Central memory CD8-positive, alpha-beta T cell (primary cell): ENCODE measurements around the gene XCR1.
A peak's percentile ranks its signal among the peaks of the same experiment; 100 is the strongest.

Experiments used
- ATAC-seq: fragments of 150-1000 bp; cut with Tn5 transposase; replicated peaks from 2 replicates; pipeline ENCODE4 v1.10.0; 2022; ENCODE audit warnings: mild to moderate bottlenecking, moderate FRiP score, moderate number of reproducible peaks; ENCODE audit not compliant: poor library complexity, severe bottlenecking; ENCODE audit errors: extremely low read depth
- DNase-seq, 2 donors: peaks; one replicate each; pipeline ENCODE4 v3.0.0; 2021; ENCODE audit warnings: low spot score in 2 of 2
- H3K27ac Mint-ChIP-seq: one replicate; pipeline ENCODE4 v1.8.0; 2022; ENCODE audit warnings: low read depth, mild to moderate bottlenecking, moderate library complexity, mixed read lengths
- H3K27me3 Mint-ChIP-seq: one replicate; pipeline ENCODE4 v1.8.0; 2022; ENCODE audit warnings: mixed read lengths
- H3K36me3 Mint-ChIP-seq: one replicate; pipeline ENCODE4 v1.8.0; 2022; ENCODE audit warnings: mild to moderate bottlenecking, moderate library complexity, mixed read lengths; ENCODE audit not compliant: insufficient read depth
- H3K4me1 Mint-ChIP-seq: one replicate; pipeline ENCODE4 v1.8.0; 2022; ENCODE audit warnings: mixed read lengths
- H3K4me3 Mint-ChIP-seq: one replicate; pipeline ENCODE4 v1.8.0; 2022; ENCODE audit warnings: mild to moderate bottlenecking, moderate library complexity, mixed read lengths
- H3K9me3 Mint-ChIP-seq: one replicate; pipeline ENCODE4 v1.8.0; 2022; ENCODE audit warnings: mixed read lengths

The XCR1 gene, protein sequence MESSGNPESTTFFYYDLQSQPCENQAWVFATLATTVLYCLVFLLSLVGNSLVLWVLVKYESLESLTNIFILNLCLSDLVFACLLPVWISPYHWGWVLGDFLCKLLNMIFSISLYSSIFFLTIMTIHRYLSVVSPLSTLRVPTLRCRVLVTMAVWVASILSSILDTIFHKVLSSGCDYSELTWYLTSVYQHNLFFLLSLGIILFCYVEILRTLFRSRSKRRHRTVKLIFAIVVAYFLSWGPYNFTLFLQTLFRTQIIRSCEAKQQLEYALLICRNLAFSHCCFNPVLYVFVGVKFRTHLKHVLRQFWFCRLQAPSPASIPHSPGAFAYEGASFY

DNA sequence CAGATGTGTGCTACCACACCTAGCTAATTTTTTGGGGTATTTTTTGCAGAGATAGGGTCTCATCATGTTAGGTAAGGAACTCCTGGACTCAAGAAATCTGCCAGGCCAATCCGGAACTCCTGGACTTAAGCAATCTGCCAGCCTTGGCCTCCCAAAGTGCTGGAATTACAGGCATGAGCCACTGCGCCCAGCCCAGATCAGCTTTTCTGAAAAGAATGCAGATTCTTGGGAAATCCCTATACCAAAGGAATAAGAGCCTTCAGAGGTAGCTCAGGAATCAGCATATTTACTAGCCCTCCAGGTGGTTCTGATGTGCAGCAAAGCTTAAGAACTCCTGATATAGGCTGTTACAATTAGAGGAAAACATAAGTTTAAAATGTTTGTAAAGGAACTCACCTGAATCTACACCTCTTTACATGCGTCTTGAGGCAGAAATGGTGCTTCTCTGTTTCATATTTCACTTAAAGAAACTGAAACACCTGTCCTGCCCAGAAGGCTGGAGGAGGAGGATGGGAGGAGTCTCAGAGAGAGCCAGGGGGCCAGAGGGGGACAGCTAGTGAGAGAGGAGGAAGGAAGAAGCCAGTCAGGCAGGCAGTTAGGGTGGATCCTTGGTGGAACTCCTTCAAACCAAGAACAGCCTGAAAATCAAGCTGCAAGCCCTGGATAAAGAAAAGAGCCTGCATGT is at the start of gene XCR1:
TSS of gene XCR1 (minus strand) at position 463 of the 685 bp plus-strand sequence. CDS start 5,536 bp downstream, outside the sequence.
- no peak within 1 kb of the TSS for H3K4me3 Mint-ChIP-seq
- no peaks in the 10 kb centered on the region for H3K27me3 Mint-ChIP-seq
- H3K36me3 Mint-ChIP-seq: no peaks in the 10 kb centered on the region
- DNase-seq: no peak
- H3K27ac Mint-ChIP-seq: peak within 1 kb of the TSS; percentile 56
- ATAC-seq: no peak
- no peaks in the 10 kb centered on the region for H3K4me1 Mint-ChIP-seq
- H3K9me3 Mint-ChIP-seq: no peaks in the 10 kb centered on the region

GRCh38 chr3:46076606-46077005 is 49.3 kb upstream of the XCR1 start:
- Mint-ChIP-seq H3K9me3 (peaks cover 1% of the 10 kb centered on the region), H3K27me3 (no peaks in the 10 kb centered on the region), H3K36me3 (peaks cover 2% of the 10 kb centered on the region), H3K27ac (no peak overlapping the region), H3K4me1 (peaks cover 10% of the 10 kb centered on the region), H3K4me3 (no peak overlapping the region)
- DNase-seq (no peak), ATAC-seq (no peak)

DNA sequence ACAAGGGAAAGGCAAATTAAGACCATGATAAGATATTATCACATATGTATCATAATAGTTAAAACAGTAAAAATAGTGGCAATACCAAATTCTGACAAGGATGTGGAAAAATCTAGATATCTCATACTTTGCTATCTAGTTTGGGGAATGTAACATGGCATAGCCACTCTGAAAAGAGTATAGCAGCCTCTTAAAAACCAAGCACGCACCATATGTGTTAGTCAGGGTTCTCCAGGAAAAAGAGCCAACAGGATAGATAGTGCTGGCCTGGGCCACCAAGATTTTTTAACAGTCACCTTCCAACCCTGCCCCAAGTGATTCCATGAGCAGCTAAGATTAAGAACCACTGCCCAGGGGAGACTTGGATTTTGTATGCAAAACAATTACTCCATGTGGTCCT is 48.5 kb upstream of the XCR1 start:
- no peaks in the 10 kb centered on the region for H3K27me3 Mint-ChIP-seq
- peaks cover 9% of the 10 kb centered on the region for H3K9me3 Mint-ChIP-seq
- H3K27ac Mint-ChIP-seq: no peak overlapping the region
- ATAC-seq: no peak
- no peak for DNase-seq
- H3K36me3 Mint-ChIP-seq: peaks cover 2% of the 10 kb centered on the region
- no peak overlapping the region for H3K4me3 Mint-ChIP-seq
- H3K4me1 Mint-ChIP-seq: peaks cover 18% of the 10 kb centered on the region

- ATAC-seq: no peak
- no peak for DNase-seq
- H3K4me3 Mint-ChIP-seq: peak overlapping the region; percentile 4
- peaks cover 13% of the 10 kb centered on the region for H3K9me3 Mint-ChIP-seq
- peaks cover 6% of the 10 kb centered on the region for H3K36me3 Mint-ChIP-seq
- peaks cover 54% of the 10 kb centered on the region for H3K4me1 Mint-ChIP-seq
- no peaks in the 10 kb centered on the region for H3K27me3 Mint-ChIP-seq
- H3K27ac Mint-ChIP-seq: peak overlapping the region; percentile 53
Observed at GRCh38 chr3:46071222-46071858, 44.1 kb upstream of the XCR1 start.

DNA sequence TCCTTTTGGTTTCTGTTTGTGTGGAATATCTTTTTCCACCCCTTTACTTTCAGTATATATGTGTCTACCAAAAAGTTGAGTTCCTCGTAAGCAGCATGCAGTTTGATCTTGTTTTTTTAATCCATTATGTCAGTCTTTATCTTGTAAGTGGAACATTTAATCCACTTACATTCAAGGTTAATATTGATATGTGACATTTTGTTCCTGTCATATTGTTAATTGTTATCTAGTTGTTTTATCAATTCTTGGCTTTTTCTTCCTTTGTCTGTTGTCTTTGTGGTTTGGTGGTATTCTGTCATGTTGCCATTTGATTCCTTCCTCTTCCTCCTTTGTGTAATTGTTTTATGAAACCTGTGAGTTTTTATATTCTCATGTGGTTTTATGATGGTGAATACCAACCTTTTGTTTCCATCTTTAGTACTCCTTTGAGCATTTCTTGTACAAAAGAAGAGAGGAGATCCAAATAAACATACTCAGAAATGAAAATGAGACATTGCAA is 43.4 kb upstream of the XCR1 start:
- Mint-ChIP-seq H3K4me3 (peak overlapping the region; percentile 4), H3K9me3 (peaks cover 13% of the 10 kb centered on the region), H3K36me3 (peaks cover 6% of the 10 kb centered on the region), H3K27me3 (no peaks in the 10 kb centered on the region), H3K27ac (peak overlapping the region; percentile 53), H3K4me1 (peaks cover 61% of the 10 kb centered on the region)
- DNase-seq (no peak), ATAC-seq (no peak)

GRCh38 chr3:46068501-46068900 is 41.2 kb upstream of the XCR1 start:
- peak; percentile 36 for ATAC-seq
- Mint-ChIP-seq H3K27ac (peak overlapping the region; percentile 53), H3K4me3 (peak overlapping the region; percentile 33)

DNA sequence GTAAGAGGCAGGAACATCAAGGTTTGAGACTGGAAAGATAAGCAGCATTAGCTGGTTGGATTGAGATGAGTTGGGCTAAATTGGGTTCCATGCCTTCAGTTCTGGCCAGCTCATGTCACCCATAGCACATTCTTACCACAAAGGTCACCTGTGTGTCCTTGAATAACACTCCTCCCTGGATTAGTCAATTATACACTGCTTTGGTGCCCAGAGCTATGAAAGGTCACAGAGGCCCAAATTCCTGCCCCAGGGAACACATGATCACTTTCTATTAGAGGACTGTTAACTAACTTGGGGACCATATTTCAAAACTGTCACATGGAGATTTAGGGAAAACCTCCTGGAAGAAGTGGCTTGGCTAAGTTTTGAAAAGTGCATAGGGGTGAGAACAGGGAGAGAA is 40.1 kb upstream of the XCR1 start:
- H3K9me3 Mint-ChIP-seq: peaks cover 13% of the 10 kb centered on the region
- H3K27me3 Mint-ChIP-seq: no peaks in the 10 kb centered on the region
- peak overlapping the region; percentile 53 for H3K27ac Mint-ChIP-seq
- peaks cover 76% of the 10 kb centered on the region for H3K4me1 Mint-ChIP-seq
- H3K4me3 Mint-ChIP-seq: peak overlapping the region; percentile 33
- ATAC-seq: no peak
- H3K36me3 Mint-ChIP-seq: peaks cover 11% of the 10 kb centered on the region
- no peak for DNase-seq

More at GRCh38 chr3:46068501-46068900, 41.2 kb upstream of the XCR1 start:
- Mint-ChIP-seq H3K36me3 (peaks cover 11% of the 10 kb centered on the region), H3K27me3 (no peaks in the 10 kb centered on the region), H3K9me3 (peaks cover 13% of the 10 kb centered on the region), H3K4me1 (peaks cover 68% of the 10 kb centered on the region)
- DNase-seq: no peak

- peak overlapping the region; percentile 53 for H3K27ac Mint-ChIP-seq
- DNase-seq: no peak
- H3K36me3 Mint-ChIP-seq: peaks cover 9% of the 10 kb centered on the region
- H3K4me1 Mint-ChIP-seq: peaks cover 74% of the 10 kb centered on the region
- no peak for ATAC-seq
- no peaks in the 10 kb centered on the region for H3K27me3 Mint-ChIP-seq
- peaks cover 4% of the 10 kb centered on the region for H3K9me3 Mint-ChIP-seq
- peak overlapping the region; percentile 55 for H3K4me3 Mint-ChIP-seq
Observed at GRCh38 chr3:46065750-46066256, 38.5 kb upstream of the XCR1 start.

DNA sequence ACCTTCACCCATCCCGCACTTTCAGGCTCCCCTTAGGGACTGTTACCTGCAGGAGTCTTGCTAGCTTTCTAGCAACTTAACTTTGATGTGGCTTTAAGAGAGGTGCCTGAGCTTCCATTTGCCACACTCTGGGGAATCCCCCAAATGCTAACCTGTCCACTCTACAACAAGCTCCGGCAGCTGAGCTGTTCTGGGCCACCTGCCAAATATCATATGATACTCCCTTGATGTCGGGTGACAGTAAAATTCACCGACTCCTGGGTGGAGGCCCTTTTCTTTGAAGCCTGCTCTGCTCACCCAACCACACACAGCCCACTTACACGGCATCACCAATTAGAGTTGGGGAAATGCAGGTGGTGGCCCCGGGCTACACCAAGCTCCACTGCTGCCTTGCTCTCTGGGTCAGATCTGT is 38.0 kb upstream of the XCR1 start:
- Mint-ChIP-seq H3K4me1 (peaks cover 69% of the 10 kb centered on the region), H3K9me3 (no peaks in the 10 kb centered on the region), H3K27me3 (no peaks in the 10 kb centered on the region), H3K27ac (peak overlapping the region; percentile 53), H3K36me3 (peaks cover 7% of the 10 kb centered on the region), H3K4me3 (peak overlapping the region; percentile 55)
- DNase-seq (peak; percentile 56 to 84), ATAC-seq (peak; percentile 91)

DNA sequence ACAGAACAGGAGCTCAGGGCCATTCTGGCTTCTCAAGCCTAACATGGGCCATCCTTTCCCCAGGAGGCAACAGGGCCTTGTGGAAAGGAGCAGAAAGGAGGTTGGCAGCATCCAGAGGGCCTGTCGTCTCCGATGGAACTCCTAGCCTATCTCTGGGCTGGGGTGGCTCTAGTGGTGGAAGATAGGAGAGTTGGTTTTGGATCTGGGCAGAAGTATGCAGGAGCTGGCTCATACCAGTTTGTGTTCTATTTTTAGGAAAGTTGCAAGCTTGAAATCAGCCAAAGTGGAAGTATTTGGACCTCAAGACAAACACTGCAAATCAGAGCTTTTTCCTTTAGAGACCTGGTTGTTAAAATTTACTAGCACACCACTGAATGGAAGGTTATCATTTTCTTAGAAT is 35.4 kb upstream of the XCR1 start:
- ATAC-seq (no peak), DNase-seq (no peak)
- Mint-ChIP-seq H3K4me3 (no peak overlapping the region), H3K36me3 (peaks cover 5% of the 10 kb centered on the region), H3K9me3 (no peaks in the 10 kb centered on the region), H3K27ac (no peak overlapping the region), H3K27me3 (no peaks in the 10 kb centered on the region), H3K4me1 (peaks cover 43% of the 10 kb centered on the region)

DNA sequence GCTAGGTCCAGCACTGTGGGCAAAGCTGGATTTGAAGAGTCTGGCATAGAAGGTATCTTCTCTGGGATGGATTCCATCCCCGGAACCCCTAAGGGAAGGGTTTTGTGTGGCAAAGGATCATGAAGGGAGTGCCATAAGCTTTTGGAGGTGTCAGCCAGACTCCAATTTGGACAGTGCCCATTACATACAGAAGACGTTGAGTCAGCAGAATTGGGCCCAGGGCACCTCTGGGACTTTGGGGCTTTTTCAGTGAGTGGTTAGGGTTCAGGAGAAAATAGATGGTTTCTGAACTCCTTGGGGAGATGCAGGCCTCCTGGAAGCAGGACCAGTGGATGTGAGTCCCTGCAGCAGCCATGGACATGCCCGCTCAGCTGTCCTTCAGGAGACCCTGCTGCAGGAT is 34.6 kb upstream of the XCR1 start:
- Mint-ChIP-seq H3K27me3 (no peaks in the 10 kb centered on the region), H3K36me3 (peaks cover 5% of the 10 kb centered on the region), H3K4me3 (no peak overlapping the region), H3K27ac (no peak overlapping the region), H3K9me3 (no peaks in the 10 kb centered on the region), H3K4me1 (peaks cover 35% of the 10 kb centered on the region)
- ATAC-seq: no peak
- no peak for DNase-seq

- Mint-ChIP-seq H3K4me3 (no peak overlapping the region), H3K36me3 (peaks cover 5% of the 10 kb centered on the region), H3K27ac (no peak overlapping the region), H3K27me3 (no peaks in the 10 kb centered on the region), H3K4me1 (peaks cover 28% of the 10 kb centered on the region), H3K9me3 (no peaks in the 10 kb centered on the region)
- DNase-seq: no peak
- ATAC-seq: no peak
Observed at GRCh38 chr3:46061108-46061720, 33.9 kb upstream of the XCR1 start.
